Ovary (tissue), 9 donors: Measurements from ENCODE around the gene CSTF3. TPM values are rescaled to one million over a fixed set of nuclear protein-coding genes. Genes with fewer than 3 reads are reported as not detected.

Experiments used
- DNase-seq, 5 donors: peaks; one replicate each; pipeline ENCODE4 v3.0.0-alpha.2; 2019 to 2020
- H3K27ac ChIP-seq, 2 donors: fragments of 200-600 bp; one replicate each; pipeline versions ENCODE4 v1.5.1 to v1.8.0; 2019 to 2022
- H3K27me3 ChIP-seq: fragments of 200-600 bp; one replicate; pipeline ENCODE4 v1.8.0; 2022
- H3K36me3 ChIP-seq: fragments of 200-600 bp; sonication (generic); one replicate; pipeline ENCODE4 v1.5.1; 2019
- H3K4me1 ChIP-seq: one replicate; pipeline ENCODE4 v1.8.1; 2013; ENCODE audit warnings: mild to moderate bottlenecking, moderate library complexity; ENCODE audit not compliant: insufficient read depth
- H3K4me3 ChIP-seq: fragments of 200-600 bp; sonication (generic); one replicate; pipeline ENCODE4 v1.5.1; 2017
- H3K9me3 ChIP-seq, 2 donors: fragments of 200-600 bp in 1 of 2; sonication (generic) in 1 of 2; one replicate each; pipeline versions ENCODE4 v1.5.1 to v1.8.1; 2013 to 2019; ENCODE audit warnings: mild to moderate bottlenecking in 1 of 2, moderate library complexity in 1 of 2
- CTCF ChIP-seq, 3 donors: fragments of 450-650 bp in 2 of 3; fragments of 200-600 bp in 1 of 3; IDR thresholded peaks; one replicate each; pipeline versions ENCODE4 v1.5.1 to v1.8.0; 2016 to 2022; ENCODE audit warnings: antibody characterized with exemption in 3 of 3, mild to moderate bottlenecking in 1 of 3
- EP300 ChIP-seq: sonication (generic); formaldehyde crosslinking; IDR thresholded peaks from one replicate; pipeline ENCODE4 v1.6.1; 2017; ENCODE audit warnings: antibody characterized with exemption
- POLR2A ChIP-seq: fragments of 450-650 bp; IDR thresholded peaks from one replicate; pipeline ENCODE4 v1.6.1; 2017; ENCODE audit warnings: antibody characterized with exemption, mild to moderate bottlenecking, moderate library complexity
- WGBS, 3 donors: extraction: QIAGEN DNeasy Blood & Tissue Kit in 1 of 3; methylation state at CpG; one replicate each; pipeline versions ENCODE4 v1.1.5 to v1.1.7; 2013 to 2017; 5-methylcytosine and 5-hydroxymethylcytosine counted together
- intact Hi-C, 4 donors: fragments of 100-400 bp; cut with DNase I; formaldehyde crosslinking; loops; one replicate each; pipeline versions ENCODE4 v1.11.0 to v1.15.1; 2022 to 2023
- polyA plus RNA-seq, 2 donors: library from polyadenylated mRNA; stranded (reverse); fragments of 200-250 nt in 1 of 2; fragments of 350-450 nt in 1 of 2; fragmentation: Illumina TruSeq in 1 of 2; extraction: RNeasy Lipid Tissue Mini Kit (QIAGEN cat#74804) in 1 of 2; gene quantifications; one replicate each; pipeline ENCODE4 v1.2.3, GENCODE V29; 2013 to 2014
- total RNA-seq, 7 donors: library from RNA; depleted of rRNA in 2 of 7; stranded (reverse); fragments of >200 nt in 2 of 7; fragmentation: NEBNext Ultra II Directional in 3 of 7; extraction: Animal tissue kit (Norgen Biotek cat#: 25700) in 3 of 7; gene quantifications; one replicate each; pipeline versions ENCODE4 v1.1.0 to v1.2.4, GENCODE V29; 2016 to 2023
- donor health status: DM: no; HTN: no; CAD: no; lungs with moderate emphysema.
- donor health status: DM: no; HTN: no; CAD: no.
- donor health status: Bipolar disorder and iron deficiency.
- donor health status: DM: yes; HTN: yes; CAD: no.
- donor health status: DM: no; HTN: no; CAD: no.
- donor health status: DM: yes; HTN: yes; CAD: no.

Gene CSTF3
- total and polyA plus RNA-seq, 9 donors, result 7.4 to 28.8 (median 23.7) TPM

GRCh38 chr11:33197915-33198727, 36.8 kb upstream of the CSTF3 start:
- H3K27ac ChIP-seq, result no peak overlapping the region
- H3K36me3 ChIP-seq, result no peaks in the 10 kb centered on the region
- H3K4me1 ChIP-seq, result no peaks in the 10 kb centered on the region
- no peak overlapping the region for H3K4me3 ChIP-seq
- no peak for TF ChIP-seq CTCF (IDR thresholded peaks at IDR 0.05)
- TF ChIP-seq EP300, result no peak
- no peak for TF ChIP-seq POLR2A
- H3K27me3 ChIP-seq, result no peaks in the 10 kb centered on the region
- WGBS, 3 donors, result 85 to 88% (median 86%) methylated on average over 14 of the region's 14 CpGs
- intact Hi-C loops, result no loop called here
- no peak for DNase-seq
- H3K9me3 ChIP-seq, result no peaks in the 10 kb centered on the region

GRCh38 chr11:33195462-33196173, 34.3 kb upstream of the CSTF3 start:
- no peaks in the 10 kb centered on the region for H3K9me3 ChIP-seq
- H3K27me3 ChIP-seq, result no peaks in the 10 kb centered on the region
- no peak for TF ChIP-seq CTCF (IDR thresholded peaks at IDR 0.05)
- no peak for TF ChIP-seq EP300
- no peak for TF ChIP-seq POLR2A
- H3K4me3 ChIP-seq, result no peak overlapping the region
- H3K4me1 ChIP-seq, result no peaks in the 10 kb centered on the region
- no peak overlapping the region for H3K27ac ChIP-seq
- 78 to 82% (median 79%) methylated on average over 4 of the region's 4 CpGs for WGBS, 3 donors
- H3K36me3 ChIP-seq, result no peaks in the 10 kb centered on the region
- intact Hi-C loops, result no loop called here
- DNase-seq, result no peak

- no peak overlapping the region for H3K4me3 ChIP-seq
- 72 to 94% (median 89%) methylated on average over 4 of the region's 4 CpGs for WGBS, 3 donors
- intact Hi-C loops, result no loop called here
- no peaks in the 10 kb centered on the region for H3K36me3 ChIP-seq
- no peak for DNase-seq
- no peak overlapping the region for H3K27ac ChIP-seq
- no peaks in the 10 kb centered on the region for H3K27me3 ChIP-seq
- H3K9me3 ChIP-seq, result no peaks in the 10 kb centered on the region
- TF ChIP-seq CTCF (IDR thresholded peaks at IDR 0.05) (no peak), EP300 (no peak), POLR2A (no peak)
- no peaks in the 10 kb centered on the region for H3K4me1 ChIP-seq
Observed at GRCh38 chr11:33194455-33194854, 33.2 kb upstream of the CSTF3 start.

GRCh38 chr11:33191467-33191866, 30.2 kb upstream of the CSTF3 start:
- no peak for DNase-seq
- intact Hi-C loops, result no loop called here
- H3K4me3 ChIP-seq, result no peak overlapping the region
- H3K4me1 ChIP-seq, result no peaks in the 10 kb centered on the region
- no peak overlapping the region for H3K27ac ChIP-seq
- TF ChIP-seq EP300 (no peak), POLR2A (no peak), CTCF (IDR thresholded peaks at IDR 0.05) (no peak)
- H3K36me3 ChIP-seq, result no peaks in the 10 kb centered on the region
- H3K9me3 ChIP-seq, result no peaks in the 10 kb centered on the region
- H3K27me3 ChIP-seq, result no peaks in the 10 kb centered on the region
